Trophoblast cell (in vitro differentiated cells and primary cell): ENCODE results near the gene TM7SF2.

Source experiments
- DNase-seq, 2 donors: peaks; one replicate each; pipeline ENCODE4 v3.0.0-alpha.2; 2016
- H2AFZ ChIP-seq: 2 replicates; pipeline ENCODE4 v1.6.1; 2013; ENCODE audit warnings: low read length, moderate library complexity, mild to moderate bottlenecking; ENCODE audit not compliant: insufficient read depth, poor library complexity
- H2AK5ac ChIP-seq: 2 replicates; pipeline ENCODE4 v1.6.1; 2013; ENCODE audit warnings: mild to moderate bottlenecking, low read length
- H2BK120ac ChIP-seq: 2 replicates; pipeline ENCODE4 v1.6.1; 2013; ENCODE audit warnings: low read length, mild to moderate bottlenecking, moderate library complexity; ENCODE audit not compliant: insufficient read depth, poor library complexity
- H2BK12ac ChIP-seq: 2 replicates; pipeline ENCODE4 v1.6.1; 2013; ENCODE audit warnings: mild to moderate bottlenecking, low read length, moderate library complexity
- H2BK5ac ChIP-seq: 2 replicates; pipeline ENCODE4 v1.6.1; 2013; ENCODE audit warnings: low read length, low read depth, moderate library complexity, mild to moderate bottlenecking; ENCODE audit not compliant: poor library complexity
- H3K14ac ChIP-seq: 2 replicates; pipeline ENCODE4 v1.6.1; 2013; ENCODE audit warnings: mild to moderate bottlenecking, low read length
- H3K18ac ChIP-seq: 2 replicates; pipeline ENCODE4 v1.6.1; 2013; ENCODE audit warnings: mild to moderate bottlenecking, low read length
- H3K23ac ChIP-seq: 2 replicates; pipeline ENCODE4 v1.6.1; 2013; ENCODE audit warnings: low read length
- H3K27ac ChIP-seq: 2 replicates; pipeline ENCODE4 v1.5.1; 2013; ENCODE audit warnings: low read depth, mild to moderate bottlenecking, inconsistent platforms, low read length, moderate library complexity
- H3K27me3 ChIP-seq: 2 replicates; pipeline ENCODE4 v1.6.1; 2013; ENCODE audit warnings: inconsistent platforms, mild to moderate bottlenecking, low read length, moderate library complexity; ENCODE audit not compliant: insufficient read depth
- H3K36me3 ChIP-seq, 2 experiments: 1 replicate in 1 of 2; 2 replicates in 1 of 2; pipeline ENCODE4 v1.6.1; 2013; ENCODE audit warnings: low read length in 2 of 2, mild to moderate bottlenecking in 2 of 2, moderate library complexity in 1 of 2; ENCODE audit not compliant: insufficient read depth in 2 of 2, control insufficient read depth in 1 of 2
- H3K4ac ChIP-seq: 2 replicates; pipeline ENCODE4 v1.6.1; 2013; ENCODE audit warnings: low read depth, mild to moderate bottlenecking, low read length, moderate library complexity
- H3K4me1 ChIP-seq, 2 experiments: 1 replicate in 1 of 2; 2 replicates in 1 of 2; pipeline ENCODE4 v1.6.1; 2013; ENCODE audit warnings: low read length in 2 of 2, mild to moderate bottlenecking in 2 of 2, moderate library complexity in 1 of 2; ENCODE audit not compliant: insufficient read depth in 2 of 2, control insufficient read depth in 1 of 2
- H3K4me2 ChIP-seq: 2 replicates; pipeline ENCODE4 v1.6.1; 2013; ENCODE audit warnings: inconsistent platforms, mild to moderate bottlenecking, low read length, moderate library complexity
- H3K4me3 ChIP-seq: 2 replicates; pipeline ENCODE4 v1.5.1; 2013; ENCODE audit warnings: mild to moderate bottlenecking, low read depth, low read length, inconsistent platforms
- H3K79me1 ChIP-seq: one replicate; pipeline ENCODE4 v1.6.1; 2013; ENCODE audit warnings: low read length
- H3K79me2 ChIP-seq: 2 replicates; pipeline ENCODE4 v1.6.1; 2013; ENCODE audit warnings: low read length, mild to moderate bottlenecking; ENCODE audit not compliant: control insufficient read depth, insufficient read depth, poor library complexity
- H3K9ac ChIP-seq: 2 replicates; pipeline ENCODE4 v1.6.1; 2013; ENCODE audit warnings: mild to moderate bottlenecking, low read length
- H3K9me3 ChIP-seq: 2 replicates; pipeline ENCODE4 v1.6.1; 2013; ENCODE audit warnings: low read depth, mild to moderate bottlenecking, control low read depth, inconsistent platforms, low read length; ENCODE audit not compliant: insufficient read depth
- H4K12ac ChIP-seq: 2 replicates; pipeline ENCODE4 v1.6.1; 2013; ENCODE audit warnings: low read depth, mild to moderate bottlenecking, low read length, moderate library complexity
- H4K8ac ChIP-seq: 2 replicates; pipeline ENCODE4 v1.6.1; 2013; ENCODE audit warnings: low read depth, mild to moderate bottlenecking, low read length, moderate library complexity
- H4K91ac ChIP-seq: one replicate; pipeline ENCODE4 v1.6.1; 2013; ENCODE audit warnings: low read depth, mild to moderate bottlenecking, low read length, moderate library complexity
- WGBS: extraction: QIAGEN DNeasy Blood & Tissue Kit; methylation state at CpG from one replicate; pipeline ENCODE4 v1.1.7; 2013; ENCODE audit warnings: missing lambda C conversion rate; ENCODE audit not compliant: insufficient read length, insufficient coverage; ENCODE audit errors: extremely low coverage; 5-methylcytosine and 5-hydroxymethylcytosine counted together

Gene TM7SF2

DNA sequence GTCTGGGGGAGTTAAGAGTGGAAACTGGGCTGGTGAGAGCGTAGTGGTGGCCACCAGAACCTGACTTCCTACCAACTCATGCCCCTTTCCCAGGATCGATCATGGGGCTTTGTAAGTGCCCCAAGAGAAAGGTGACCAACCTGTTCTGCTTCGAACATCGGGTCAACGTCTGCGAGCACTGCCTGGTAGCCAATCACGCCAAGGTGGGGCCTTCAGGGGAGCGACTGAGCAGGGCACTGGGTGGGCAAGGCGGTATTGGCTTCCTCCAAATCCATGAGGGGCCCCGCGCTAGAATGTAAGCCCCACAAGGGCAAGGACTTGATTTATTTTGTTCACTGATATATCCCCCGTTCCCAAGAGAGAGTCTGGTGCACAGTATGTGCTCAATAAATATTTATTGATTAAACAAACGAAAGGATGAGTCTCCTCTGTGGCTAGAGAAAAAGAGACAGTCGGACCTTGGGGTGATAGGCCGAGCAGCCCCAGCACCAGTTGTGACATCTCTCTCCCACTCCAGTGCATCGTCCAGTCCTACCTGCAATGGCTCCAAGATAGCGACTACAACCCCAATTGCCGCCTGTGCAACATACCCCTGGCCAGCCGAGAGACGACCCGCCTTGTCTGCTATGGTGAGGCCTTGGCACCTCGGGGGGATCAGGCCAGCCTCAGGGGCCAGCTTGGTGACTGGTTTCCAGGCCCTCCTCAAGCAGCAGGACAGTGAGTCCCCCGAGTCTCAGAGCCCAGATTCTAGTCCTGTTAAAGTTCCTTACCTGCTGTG is 26.9 kb upstream of the TM7SF2 start:
- Histone ChIP-seq H3K4ac (peak overlapping the region; percentile 98), H3K79me1 (peaks cover 9% of the 10 kb centered on the region), H3K79me2 (peaks cover 12% of the 10 kb centered on the region), H3K4me3 (peak overlapping the region; percentile 97), H2BK12ac (peak overlapping the region; percentile 30), H3K36me3 (peaks cover 36 to 59% of the 10 kb centered on the region in 2 experiments), H2AK5ac (peak overlapping the region; percentile 100), H3K4me2 (peak overlapping the region; percentile 71), H3K27ac (peak overlapping the region; percentile 88), H3K14ac (peak overlapping the region; percentile 92), H2AFZ (peak overlapping the region; percentile 56), H4K8ac (peak overlapping the region; percentile 95), H3K18ac (peak overlapping the region; percentile 94), H3K27me3 (no peaks in the 10 kb centered on the region), H3K4me1 (peaks cover 10 to 11% of the 10 kb centered on the region in 2 experiments), H4K12ac (peak overlapping the region; percentile 95), H3K23ac (no peak overlapping the region), H2BK5ac (peak overlapping the region; percentile 81), H3K9ac (peak overlapping the region; percentile 82), H3K9me3 (no peaks in the 10 kb centered on the region), H2BK120ac (peak overlapping the region; percentile 18), H4K91ac (peak overlapping the region; percentile 87)
- no CpG with 5 or more reads among the region's 23 CpGs for WGBS
- no peak for DNase-seq

DNA sequence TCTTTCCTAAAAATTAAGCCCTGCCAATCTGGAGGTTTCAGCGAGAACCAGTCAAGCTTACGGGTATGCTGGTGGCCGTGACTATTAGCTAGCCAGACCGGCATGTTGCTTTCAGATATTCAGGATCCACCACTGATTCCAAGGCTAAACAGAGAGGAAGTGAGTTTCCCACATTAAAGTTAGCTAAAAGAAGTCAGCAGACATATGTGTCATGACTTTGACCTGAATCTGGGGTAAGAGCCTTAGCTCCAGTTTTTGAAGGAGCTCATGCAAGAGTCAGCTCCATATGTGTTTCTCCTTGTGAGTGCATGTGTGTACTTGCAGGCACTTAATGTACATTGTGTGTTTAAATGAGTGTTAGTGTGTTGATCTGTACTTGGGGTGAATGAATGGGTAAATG is 26.2 kb upstream of the TM7SF2 start:
- H3K79me2 ChIP-seq = peaks cover 12% of the 10 kb centered on the region
- no peak overlapping the region for H3K23ac ChIP-seq
- peaks cover 9% of the 10 kb centered on the region for H3K79me1 ChIP-seq
- H3K14ac ChIP-seq = no peak overlapping the region
- H3K9me3 ChIP-seq = no peaks in the 10 kb centered on the region
- no peak overlapping the region for H3K18ac ChIP-seq
- H2AK5ac ChIP-seq = no peak overlapping the region
- no peaks in the 10 kb centered on the region for H3K27me3 ChIP-seq
- no peak overlapping the region for H4K8ac ChIP-seq
- H4K91ac ChIP-seq = no peak overlapping the region
- H2BK120ac ChIP-seq = no peak overlapping the region
- no peak overlapping the region for H3K9ac ChIP-seq
- H2BK12ac ChIP-seq = no peak overlapping the region
- no CpG with 5 or more reads among the region's 4 CpGs for WGBS
- peak overlapping the region; percentile 9 for H3K4me2 ChIP-seq
- no peak overlapping the region for H2AFZ ChIP-seq
- H3K4me3 ChIP-seq = no peak overlapping the region
- no peak overlapping the region for H3K4ac ChIP-seq
- H3K36me3 ChIP-seq = peaks cover 31 to 55% of the 10 kb centered on the region in 2 experiments
- H2BK5ac ChIP-seq = no peak overlapping the region
- no peak for DNase-seq
- H4K12ac ChIP-seq = no peak overlapping the region
- H3K27ac ChIP-seq = no peak overlapping the region
- peaks cover 10 to 11% of the 10 kb centered on the region in 2 experiments for H3K4me1 ChIP-seq

DNA sequence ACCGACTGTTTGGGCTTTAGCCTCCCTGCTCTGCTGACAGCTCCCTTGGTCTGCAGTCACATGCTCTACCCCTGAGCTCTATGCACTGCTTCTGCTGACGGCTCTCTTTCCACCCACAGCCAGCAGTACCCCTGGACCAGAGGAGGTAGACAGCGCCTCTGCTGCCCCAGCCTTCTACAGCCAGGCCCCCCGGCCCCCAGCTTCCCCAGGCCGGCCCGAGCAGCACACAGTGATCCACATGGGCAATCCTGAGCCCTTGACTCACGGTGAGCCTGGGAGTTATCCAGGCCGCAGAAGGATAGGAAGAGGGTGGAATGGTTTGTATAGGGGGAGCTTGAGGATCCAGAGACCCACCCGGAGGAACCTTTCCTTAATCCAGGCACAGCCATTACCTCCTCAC is 24.9 kb upstream of the TM7SF2 start:
- peaks cover 30 to 49% of the 10 kb centered on the region in 2 experiments for H3K36me3 ChIP-seq
- H3K9ac ChIP-seq = no peak overlapping the region
- H2AFZ ChIP-seq = no peak overlapping the region
- no peak overlapping the region for H3K4ac ChIP-seq
- no peak overlapping the region for H2BK5ac ChIP-seq
- no CpG with 5 or more reads among the region's 9 CpGs for WGBS
- no peak overlapping the region for H3K4me2 ChIP-seq
- H4K8ac ChIP-seq = no peak overlapping the region
- H3K27me3 ChIP-seq = no peaks in the 10 kb centered on the region
- H3K4me3 ChIP-seq = no peak overlapping the region
- peaks cover 9% of the 10 kb centered on the region for H3K79me1 ChIP-seq
- no peaks in the 10 kb centered on the region for H3K9me3 ChIP-seq
- no peak overlapping the region for H3K14ac ChIP-seq
- peaks cover 10 to 11% of the 10 kb centered on the region in 2 experiments for H3K4me1 ChIP-seq
- H3K18ac ChIP-seq = no peak overlapping the region
- no peak overlapping the region for H2BK120ac ChIP-seq
- no peak overlapping the region for H4K12ac ChIP-seq
- no peak overlapping the region for H3K27ac ChIP-seq
- no peak overlapping the region for H2BK12ac ChIP-seq
- no peak overlapping the region for H3K23ac ChIP-seq
- H4K91ac ChIP-seq = no peak overlapping the region
- no peak for DNase-seq
- H2AK5ac ChIP-seq = no peak overlapping the region
- peaks cover 12% of the 10 kb centered on the region for H3K79me2 ChIP-seq

DNA sequence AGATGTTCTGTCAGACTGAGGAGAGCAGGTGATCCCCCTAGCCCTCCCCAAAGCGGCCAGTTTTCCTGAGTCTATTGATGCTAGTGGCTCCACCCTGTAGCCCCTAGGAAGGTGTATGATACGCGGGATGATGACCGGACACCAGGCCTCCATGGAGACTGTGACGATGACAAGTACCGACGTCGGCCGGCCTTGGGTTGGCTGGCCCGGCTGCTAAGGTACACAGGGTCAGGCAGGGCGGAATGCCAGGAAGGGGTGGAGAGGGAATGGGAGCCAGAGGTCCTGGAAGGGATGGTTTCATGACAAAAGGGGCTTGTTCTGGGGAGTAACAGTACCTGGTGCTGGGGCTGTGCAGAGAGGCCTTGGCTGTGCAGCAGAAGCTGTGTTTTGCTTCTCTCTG is 24.5 kb upstream of the TM7SF2 start:
- Histone ChIP-seq H3K4me1 (peaks cover 10 to 11% of the 10 kb centered on the region in 2 experiments), H2AFZ (no peak overlapping the region), H3K4me2 (no peak overlapping the region), H2BK12ac (no peak overlapping the region), H3K14ac (no peak overlapping the region), H4K12ac (no peak overlapping the region), H3K4me3 (no peak overlapping the region), H3K36me3 (peaks cover 30 to 46% of the 10 kb centered on the region in 2 experiments), H2AK5ac (no peak overlapping the region), H3K79me1 (peaks cover 9% of the 10 kb centered on the region), H3K9ac (no peak overlapping the region), H4K91ac (no peak overlapping the region), H3K79me2 (peaks cover 12% of the 10 kb centered on the region), H3K23ac (no peak overlapping the region), H2BK5ac (no peak overlapping the region), H2BK120ac (no peak overlapping the region), H3K27ac (no peak overlapping the region), H3K4ac (no peak overlapping the region), H4K8ac (no peak overlapping the region), H3K18ac (no peak overlapping the region), H3K9me3 (no peaks in the 10 kb centered on the region), H3K27me3 (no peaks in the 10 kb centered on the region)
- WGBS = no CpG with 5 or more reads among the region's 11 CpGs
- DNase-seq = no peak
